Measurements from ENCODE around the gene BPGM.

BPGM gene

DNA sequence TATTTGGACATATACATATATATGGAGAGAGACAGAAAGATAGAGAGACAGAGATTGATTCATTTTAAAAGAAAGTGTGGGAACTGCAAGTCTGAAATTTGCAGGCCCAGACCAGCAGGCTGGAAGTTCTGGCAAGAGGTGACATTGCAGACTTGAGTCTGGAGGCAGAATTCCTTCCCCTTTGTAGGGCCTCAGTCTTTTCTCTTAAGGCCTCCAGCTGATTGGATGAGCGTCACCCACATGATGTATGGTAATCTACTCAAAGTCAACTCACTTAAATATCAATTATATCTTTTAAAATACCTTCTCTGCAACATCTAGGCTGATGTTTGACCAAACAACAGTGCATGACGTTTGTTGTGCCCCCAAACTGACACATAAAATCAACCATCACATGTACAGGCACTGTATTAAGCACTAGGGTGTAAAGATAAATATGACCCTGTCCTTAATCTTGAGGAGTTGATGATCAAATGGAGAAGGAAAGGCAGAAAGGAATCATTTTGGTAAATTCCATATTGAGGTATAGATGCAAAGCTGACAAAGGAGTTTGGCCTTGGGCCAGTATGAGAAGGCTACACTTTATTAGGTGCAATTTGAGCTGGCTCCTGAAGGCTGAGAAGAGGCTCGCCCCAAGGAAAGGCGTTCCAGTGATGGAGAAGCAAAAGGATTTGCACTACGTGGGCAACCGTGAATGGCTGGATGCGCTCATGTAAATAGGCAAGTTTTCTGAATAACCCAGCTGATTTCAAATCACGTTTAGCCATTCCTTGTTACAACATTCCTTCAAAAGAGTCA lies 52.6 kb downstream of the BPGM start:
- no peak for DNase-seq

DNA sequence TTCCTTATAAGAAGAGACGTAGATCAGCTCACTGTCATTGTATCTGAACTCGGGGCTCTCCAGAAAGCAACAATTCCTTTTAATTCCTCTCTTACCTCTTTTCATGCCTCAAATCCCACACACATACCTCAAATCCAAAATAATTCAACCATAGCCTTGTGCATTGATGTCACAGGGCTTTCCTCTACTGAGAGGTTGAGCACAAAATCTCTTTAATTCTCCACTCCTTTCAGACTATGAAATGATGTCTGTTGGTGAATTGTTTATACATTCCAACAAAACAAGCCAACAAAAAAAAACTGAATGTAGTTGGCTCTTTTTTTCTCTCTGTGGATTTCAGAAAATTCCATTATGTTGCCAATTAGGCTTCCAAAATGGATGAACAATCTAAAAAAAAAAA lies 53.2 kb downstream of the BPGM start:
- DNase-seq: no peak

DNA sequence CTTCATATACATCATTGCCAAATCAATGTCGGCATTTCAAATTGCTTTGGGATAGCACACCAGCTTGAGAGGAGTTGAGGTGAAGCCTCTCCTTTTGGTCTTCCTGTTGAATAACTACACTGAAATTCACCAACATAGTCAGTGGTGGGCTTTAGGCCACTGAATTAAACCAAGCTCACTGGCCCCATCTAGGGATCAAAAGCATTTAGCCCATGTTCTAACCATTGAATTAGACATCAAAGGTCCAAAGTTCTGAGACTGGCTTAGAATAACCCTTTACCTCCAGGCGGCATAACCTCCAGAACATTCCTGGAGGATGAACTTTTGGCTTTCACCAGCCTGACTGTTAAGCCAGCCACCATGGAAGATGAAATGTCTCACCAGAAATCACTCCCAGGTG lies 54.6 kb downstream of the BPGM start:
- DNase-seq: no peak

DNA sequence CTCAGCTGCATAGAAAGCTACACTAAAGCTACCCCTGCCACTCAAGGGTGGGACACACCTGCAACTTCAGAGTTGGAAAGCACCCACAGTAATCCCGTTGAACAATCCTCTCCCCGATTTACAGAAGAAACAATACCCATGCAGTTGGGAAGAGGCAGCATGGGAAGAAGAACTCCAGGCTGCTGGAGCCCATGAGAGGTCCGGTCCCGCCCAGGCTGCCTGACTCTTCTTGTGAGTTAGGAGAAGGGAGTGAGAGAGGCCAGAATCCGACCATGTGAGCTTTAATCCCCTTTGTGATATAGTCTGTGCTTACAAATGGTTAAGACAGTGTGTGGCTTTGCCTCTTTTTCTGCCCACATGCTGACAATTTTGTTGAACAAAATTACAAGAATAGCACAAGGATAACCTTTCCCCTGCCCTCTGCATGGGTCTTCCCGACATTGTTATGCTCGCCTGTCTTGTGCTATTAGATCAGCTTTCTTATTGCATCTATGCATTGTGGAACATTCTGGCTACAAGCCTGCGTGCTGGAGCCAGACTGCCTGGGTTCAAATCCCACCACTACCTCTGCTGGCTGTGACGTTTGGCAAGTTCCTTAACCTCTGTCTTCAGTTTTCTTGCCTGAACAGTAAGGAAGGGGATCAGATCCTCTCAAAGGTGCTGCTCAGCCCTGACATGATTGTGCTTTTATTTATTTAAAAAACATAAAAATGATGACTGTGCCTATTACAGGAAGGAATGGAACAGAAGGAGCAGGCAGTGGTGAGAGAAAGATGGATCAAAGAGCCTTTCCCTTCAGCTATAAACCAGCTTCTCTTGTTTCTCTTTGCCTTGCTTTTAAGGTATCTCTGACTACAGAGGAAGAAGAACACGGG lies 56.0 kb downstream of the BPGM start:
- DNase-seq: no peak

DNA sequence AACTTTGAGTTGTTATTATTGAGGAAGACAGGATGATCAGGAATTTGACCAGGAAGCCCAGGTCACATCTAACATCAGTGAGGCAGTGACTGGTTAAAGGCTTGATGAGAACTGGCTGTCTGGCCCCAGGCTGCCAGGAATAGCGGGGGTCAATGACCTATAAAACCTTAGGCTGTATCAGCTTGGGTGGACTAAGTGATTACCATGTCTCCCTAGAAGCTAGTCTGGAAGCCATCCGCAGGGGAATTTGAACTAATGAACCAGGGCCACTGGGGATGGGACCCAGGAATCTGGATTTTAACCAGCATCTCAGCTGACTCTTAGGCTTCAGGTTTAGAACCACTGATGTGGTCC lies 56.6 kb downstream of the BPGM start:
- DNase-seq: no peak

DNA sequence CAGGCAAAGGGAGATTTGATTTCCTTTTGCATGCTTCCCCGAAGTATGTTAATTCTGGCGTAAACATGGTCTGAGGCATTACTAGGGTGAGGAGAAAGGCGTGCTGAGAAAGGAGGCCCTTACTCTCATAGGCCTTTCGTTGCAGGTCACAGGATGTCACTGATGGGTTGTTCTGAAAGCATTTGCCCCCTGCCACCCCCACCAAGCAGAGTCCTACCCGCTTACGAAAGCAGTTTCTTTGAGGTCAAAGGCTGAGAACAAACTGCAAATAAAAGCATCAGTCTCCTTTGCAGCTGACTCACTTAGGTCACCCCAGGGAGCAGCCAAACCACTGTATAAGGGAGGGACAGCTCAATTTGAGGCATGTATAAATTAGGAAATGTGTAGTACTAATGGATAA lies 57.1 kb downstream of the BPGM start:
- no peak for DNase-seq

DNA sequence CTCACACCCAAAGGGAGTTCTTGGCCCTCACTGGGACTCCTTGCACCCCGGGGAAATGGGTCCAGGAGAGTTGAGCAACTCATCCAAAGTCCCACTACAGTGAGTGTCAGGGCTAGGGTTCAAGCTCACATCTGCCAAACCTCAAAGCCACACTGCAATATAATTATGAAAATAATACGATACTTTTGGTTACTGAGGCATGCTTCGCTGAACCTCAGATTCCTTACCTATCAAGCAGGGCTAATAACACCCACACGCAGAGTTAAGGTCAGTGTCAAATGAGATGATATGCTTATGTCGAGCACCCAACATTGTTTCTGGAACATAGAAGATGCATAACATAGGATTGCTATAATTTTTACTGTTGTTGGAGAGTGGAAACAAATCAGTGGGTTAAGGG lies 58.2 kb downstream of the BPGM start:
- no peak for DNase-seq

DNA sequence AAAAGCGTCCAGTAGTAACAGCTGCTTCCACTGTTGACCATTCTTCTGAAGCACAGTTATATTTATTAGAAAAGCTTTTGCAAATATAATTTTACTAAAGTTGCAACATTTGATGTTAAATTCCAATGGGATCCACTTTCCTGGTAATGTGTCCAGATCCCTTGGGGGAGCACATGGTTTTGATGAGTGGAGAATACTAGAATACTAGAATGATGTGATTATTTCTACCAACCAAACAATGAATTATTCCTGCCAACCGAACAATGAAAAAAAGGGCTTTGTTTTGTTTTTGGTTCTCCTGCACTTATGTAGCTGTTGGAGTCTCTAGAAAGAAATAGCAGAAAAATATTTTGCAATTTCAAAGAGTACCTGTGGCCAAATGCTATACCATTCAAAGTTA lies 59.1 kb downstream of the BPGM start:
- no peak for DNase-seq

DNA sequence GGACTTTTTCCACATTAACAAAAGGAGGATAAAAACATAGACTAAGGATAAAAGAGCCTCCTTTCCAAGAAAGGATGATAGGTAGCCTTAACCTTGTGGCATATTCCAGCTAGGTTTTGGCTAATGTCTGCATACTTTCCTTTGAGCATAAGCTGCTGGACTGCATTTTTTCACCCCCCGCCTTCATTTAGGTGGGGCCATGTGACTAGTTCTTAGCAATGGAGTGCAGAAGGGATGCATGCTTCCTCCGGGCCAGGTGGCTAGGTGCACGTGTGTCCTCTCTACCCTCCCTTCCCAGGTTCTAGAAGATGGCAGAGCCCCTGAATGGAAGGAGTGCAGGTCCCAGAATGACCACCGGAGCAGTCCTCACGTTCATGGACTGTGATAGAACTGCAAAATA lies 59.8 kb downstream of the BPGM start:
- DNase-seq: no peak

DNA sequence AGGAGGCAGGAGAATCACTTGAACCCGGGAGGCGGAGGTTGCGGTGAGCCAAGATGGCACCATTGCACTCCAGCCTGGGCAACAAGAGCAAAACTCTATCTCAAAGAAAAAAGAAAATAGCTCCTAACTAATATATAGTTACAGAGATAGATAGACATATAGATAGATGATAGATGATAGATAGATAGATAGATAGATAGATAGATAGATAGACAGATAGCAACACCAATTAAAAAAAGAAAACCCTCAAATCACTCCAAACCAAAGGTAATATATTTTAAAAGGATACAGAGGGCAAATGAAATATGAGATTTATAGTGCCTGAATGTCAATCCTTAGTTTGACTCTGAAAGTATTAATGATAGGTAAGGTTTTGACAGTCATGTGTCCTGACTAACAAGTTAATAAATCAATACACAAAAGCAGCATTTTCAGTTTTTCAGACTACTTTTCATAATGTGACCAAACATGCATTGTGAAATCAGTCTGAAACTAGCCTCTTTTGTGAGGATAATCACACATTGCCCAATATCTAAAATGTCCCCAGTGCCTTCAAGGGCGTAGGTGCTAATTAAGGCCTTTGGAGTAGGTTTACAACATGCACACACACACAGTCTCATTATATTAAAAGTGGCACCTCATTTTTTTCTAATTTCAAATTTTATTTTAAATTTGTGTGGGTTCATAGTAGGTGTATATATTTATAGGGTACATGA lies 61.2 kb downstream of the BPGM start:
- DNase-seq: no peak

DNA sequence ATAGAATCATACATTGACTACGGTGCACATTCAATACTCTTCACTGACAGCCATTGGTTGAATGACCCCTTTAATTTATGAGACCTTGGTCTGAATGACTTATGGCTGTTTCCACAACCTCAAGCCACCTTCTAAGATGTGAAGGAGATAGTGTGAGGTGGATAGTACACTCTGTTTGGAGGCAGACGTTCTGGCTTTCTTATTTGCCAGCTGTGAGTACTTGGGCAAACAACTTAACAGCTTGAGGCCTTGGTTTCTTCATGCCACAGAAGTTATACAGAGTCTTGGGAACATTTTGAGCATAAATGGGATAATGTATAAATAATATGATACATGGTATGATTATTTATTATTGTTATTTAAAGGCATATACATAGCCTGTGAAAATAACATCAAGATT lies 62.0 kb downstream of the BPGM start:
- DNase-seq: no peak

DNA sequence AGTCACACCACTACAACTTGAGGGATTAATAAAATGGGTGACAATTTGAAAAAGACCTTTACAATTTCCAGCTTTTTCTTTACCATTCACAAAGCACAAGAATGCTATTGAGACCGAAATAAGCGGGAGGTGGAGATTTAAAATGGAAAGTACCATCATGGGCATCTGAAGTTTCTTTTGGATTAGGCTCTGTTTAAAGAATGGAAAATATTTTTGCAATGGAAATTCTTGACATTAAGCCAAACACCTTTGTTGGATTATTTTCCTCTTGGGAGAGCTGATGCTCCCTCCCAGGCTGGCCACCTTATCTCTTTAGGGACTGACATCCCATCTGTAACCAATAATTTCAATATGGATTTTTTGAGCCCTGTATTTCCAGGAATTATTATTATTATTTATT lies 62.5 kb downstream of the BPGM start:
- no peak for DNase-seq

DNA sequence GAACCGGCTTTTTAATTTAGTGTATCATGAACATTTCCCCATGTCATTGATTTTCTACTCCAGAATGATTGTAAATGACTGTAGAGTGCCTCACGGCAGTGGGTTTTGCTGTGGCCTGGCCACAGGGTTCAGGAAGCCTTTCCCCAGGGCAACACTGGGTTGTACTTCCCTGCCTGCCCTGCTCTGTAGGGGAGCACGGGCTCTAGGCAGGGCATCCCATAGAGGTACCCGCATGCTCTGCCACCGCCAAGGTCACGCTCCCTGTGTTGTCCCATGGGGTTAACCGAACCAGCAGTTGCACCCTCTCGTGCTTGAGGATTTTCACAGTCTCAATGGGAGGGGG lies 63.8 kb downstream of the BPGM start:
- DNase-seq: no peak

DNA sequence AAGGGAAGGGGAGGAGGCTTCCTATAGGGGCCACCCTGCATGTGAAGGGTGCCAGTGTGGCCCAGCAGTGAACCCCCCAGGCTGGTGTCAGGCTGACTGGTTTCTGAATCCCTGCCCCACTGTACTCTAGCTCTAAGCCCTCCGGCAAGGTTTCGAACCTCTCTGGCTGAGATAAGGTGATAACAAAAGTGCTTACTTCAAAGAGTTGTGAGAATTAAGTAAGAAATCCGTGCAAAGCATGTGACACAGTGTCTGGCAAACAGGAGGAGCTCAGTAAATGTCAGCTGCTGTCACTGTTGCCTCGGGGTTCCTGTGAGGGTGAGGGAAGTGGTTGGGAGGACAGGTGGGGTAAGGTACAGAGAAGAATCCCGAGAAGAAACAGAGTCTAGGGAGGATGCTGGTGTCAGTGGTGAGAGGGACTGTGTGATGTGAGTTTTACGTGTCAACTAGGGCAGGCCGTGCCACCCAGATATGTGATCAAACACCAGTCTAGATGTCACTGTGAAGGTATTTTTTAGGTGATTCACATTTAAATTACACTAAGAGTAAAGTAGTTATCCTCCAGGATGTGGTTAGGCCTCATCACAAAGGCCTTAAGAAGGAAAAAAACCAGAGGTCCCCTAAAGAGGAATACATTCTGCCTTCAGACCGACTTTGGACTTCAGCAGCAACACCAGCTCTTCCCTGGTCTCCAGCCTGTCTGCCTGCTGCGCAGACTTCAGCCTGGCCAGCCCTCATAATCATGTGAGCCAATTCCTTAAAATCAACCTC lies 64.4 kb downstream of the BPGM start:
- DNase-seq: no peak

DNA sequence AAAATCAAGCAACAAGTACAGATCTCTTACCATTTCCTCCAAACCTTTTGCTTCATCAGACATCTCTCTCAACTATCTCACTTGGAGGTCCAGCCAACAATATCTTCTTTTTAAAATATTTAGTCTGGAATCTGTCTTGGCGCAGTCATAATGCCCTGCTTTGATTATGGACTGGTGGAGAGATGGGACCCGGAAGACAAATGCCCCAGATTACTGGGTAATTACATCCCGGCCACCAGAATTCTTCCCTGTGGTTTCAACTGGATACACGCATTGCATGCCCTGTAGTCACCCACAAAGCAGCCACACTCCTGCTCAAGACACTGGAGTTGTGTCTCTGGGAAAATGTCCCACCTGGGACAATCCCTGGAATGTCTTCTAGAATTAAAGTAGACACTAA lies 65.5 kb downstream of the BPGM start:
- no peak for DNase-seq

DNA sequence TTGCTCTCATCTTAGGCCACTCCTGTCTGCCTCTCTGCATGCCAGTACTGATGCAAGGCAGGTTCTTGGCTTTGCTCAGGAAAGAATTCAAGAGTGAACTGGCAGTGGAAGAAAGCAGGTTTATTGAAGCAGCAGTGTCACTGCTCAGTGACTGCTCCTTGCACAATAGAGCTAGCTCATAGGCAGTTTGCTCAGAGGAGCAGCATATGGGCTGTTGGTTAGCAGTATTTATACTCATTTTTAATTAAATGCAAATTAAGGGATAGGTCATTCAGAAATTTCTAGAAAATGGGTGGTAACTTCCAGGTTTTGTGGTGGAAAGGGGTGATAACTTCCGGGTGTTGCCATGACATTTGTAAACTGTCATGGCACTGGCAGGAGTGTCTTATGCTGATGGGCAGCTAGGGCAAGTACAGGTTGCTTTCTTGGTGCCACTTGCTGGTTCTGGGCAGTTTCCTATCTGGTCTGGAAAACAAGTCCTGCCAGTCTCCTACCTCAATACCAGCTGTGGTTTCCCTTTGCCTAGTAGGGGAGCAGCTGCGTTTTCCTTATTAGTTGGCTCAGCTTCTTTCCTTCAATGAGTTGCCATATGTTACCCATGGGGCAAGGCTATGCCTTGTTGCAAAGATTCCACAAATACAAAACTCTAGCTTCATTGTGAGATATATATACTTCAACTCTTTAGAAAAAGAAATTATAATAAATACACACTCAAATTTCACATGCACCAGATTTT lies 68.0 kb downstream of the BPGM start:
- no peak for DNase-seq

DNA sequence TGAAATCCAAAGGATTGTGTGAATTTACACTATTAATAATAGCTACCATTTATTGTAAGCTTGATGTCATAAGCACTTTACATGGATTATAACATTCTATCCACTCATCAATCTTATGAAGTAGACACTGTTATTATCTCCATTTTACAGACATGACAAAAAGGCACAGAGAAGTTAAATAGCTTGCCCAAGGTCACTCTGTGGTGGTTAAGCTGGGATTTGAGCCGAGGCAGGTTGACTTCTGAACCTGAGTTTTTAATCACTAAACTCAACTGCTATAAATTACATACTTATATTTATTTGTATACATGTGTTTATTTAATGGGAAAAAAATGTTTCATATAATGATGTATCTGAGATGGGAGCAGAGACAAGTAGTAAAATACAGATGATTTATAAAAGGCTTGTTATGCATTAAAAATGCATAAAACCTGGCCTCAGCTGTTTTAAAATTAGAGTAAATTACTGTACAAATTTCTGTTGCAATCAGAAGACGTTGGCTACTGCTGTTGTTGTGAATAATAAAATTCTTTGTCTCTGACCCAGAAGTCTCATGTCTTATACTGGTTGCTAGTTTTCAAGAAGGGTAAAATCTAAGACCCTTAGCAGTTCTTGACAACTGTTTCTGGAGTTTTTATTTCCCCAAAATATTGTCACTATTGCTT lies 71.7 kb downstream of the BPGM start:
- DNase-seq: no peak

DNA sequence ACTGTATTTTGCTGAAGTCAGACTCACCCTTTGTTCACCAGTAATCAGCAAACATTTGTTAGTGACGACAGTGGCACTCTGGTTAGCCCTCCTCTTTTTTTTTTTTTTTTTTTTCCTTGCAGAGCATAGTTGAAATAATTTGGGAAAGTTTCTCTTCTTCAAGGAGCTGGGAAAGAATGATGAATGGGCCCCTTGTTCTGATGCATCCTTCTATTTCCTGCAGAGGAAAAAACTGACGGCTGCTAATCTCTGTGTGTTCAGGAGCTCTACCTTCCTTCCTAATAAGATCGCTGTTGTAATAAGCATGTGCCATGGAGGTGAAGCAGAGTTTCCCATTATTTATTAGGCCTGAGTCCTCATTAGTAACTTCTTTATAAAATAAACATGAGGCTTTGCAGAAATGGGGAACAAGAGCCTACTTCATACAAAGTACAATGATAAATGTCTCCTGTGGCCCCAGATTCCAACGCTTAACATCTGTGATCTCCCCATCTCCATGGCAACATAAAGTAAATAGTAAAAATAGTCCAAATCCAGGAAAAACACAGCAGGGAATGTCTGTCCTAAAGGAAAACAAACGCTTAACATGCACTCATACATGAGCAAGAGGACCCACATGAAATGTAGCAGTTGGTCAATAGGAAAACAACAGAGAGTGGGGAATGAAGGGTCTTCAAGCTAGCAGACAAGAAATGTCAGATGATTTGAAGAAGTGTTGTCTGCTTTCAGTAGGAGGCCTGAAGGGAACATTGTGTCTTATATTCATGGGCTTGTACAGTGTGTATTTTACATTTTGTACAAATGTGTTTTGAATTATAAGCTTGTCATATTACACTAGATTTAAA lies 73.7 kb downstream of the BPGM start:
- no peak for DNase-seq

DNA sequence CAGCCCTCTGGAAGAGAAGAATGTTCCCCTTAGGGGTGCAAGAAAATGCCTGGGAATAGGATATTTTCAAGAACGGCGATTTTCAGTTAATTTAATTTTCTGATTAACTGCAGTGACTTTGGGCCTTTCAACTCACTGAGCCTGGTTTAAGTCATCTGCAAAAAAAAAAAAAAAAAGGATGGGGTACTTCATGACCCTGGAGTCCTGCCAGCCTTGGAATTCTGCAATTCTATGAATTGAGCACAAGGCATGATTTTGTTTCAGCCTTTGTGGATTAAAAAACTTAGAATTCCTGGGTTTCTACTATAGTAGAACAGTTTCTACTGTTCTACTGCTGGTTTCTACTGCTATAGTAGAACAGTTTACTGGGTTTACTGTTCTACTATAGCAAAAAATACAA lies 74.5 kb downstream of the BPGM start:
- no peak for DNase-seq

DNA sequence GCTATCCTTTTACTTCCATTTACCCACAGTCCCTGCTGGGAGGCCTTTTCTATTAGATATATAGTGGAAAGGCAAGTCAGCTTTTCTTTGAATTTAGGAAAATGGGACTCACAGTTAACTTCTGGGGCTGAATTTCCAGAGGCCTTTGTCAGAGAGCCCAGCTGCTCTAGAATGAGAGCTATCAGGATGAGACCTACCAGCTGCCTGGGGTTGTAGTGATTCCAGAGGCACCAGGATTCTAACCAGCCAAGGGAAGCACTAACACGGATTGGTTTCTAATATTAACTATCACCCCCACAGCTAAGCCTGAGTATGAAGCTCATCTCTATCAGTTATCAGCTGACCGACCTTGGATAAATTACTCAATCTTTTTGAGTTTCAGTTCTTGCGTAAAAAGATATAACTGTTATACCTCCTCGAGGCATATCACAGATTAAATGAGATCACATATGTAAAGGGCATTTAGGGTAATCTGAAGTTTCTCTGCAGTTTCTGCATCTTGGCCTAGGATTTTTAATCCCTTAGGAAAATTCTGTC lies 76.2 kb downstream of the BPGM start:
- no peak for DNase-seq

DNA sequence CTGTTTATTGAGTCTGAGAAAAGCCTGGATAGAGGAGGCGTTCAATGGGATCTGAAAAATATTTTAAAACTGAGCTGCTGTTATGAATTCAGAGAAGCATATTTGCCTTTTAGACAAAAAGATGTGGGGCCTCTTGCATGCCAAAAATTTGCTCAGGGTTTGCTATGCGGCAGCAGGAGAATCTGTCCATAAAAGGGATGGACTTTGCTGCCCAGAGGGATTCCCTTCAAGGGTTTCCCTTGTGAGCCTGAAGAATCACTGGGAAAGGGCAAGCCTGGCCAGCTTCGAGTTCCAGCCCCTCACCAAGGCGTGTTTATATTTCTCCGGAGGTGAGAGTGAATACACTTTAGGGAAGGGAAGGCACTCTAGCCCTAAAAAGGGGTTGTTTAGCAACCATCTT lies 77.2 kb downstream of the BPGM start:
- DNase-seq: no peak
